Measurements from ENCODE around the gene ANO10. TPM values are rescaled to one million over a fixed set of nuclear protein-coding genes. Genes with fewer than 3 reads are reported as not detected.

Gene ANO10
- total and polyA plus RNA-seq, 7 donors, result 9.0 to 30.5 (median 16.8) TPM

- TF ChIP-seq POLR2A (IDR thresholded peaks at IDR 0.05) (no peak), POLR2AphosphoS5 (IDR thresholded peaks at IDR 0.05) (no peak), CTCF (IDR thresholded peaks at IDR 0.05) (no peak), EP300 (IDR thresholded peaks at IDR 0.05) (no peak)
- H3K9me3 ChIP-seq, result no peaks in the 10 kb centered on the region
- no peaks in the 10 kb centered on the region for H3K36me3 ChIP-seq
- DNase-seq, result no peak
- intact Hi-C loops (cut with DNase I), result no loop called here
- no peaks in the 10 kb centered on the region for H3K27me3 ChIP-seq
- H3K27ac ChIP-seq, result no peak overlapping the region
- peaks cover 0 to 18% (median 7%) of the 10 kb centered on the region in 4 donors for H3K4me1 ChIP-seq
- WGBS, 2 donors, result 75 to 76% methylated on average over 3 of the region's 3 CpGs
- no peak overlapping the region for H3K4me3 ChIP-seq
These were observed 211.2 kb downstream of the ANO10 start for GRCh38 chr3:43410592-43410991.

GRCh38 chr3:43409506-43409905 is 212.3 kb downstream of the ANO10 start:
- H3K36me3 ChIP-seq, result no peaks in the 10 kb centered on the region
- intact Hi-C loops (cut with DNase I), result no loop called here
- no peak overlapping the region for H3K4me3 ChIP-seq
- no peaks in the 10 kb centered on the region for H3K9me3 ChIP-seq
- H3K27ac ChIP-seq, result no peak overlapping the region
- peaks cover 0 to 18% (median 7%) of the 10 kb centered on the region in 4 donors for H3K4me1 ChIP-seq
- no peak for DNase-seq
- WGBS, 2 donors, result 91 to 94% methylated on average over 4 of the region's 4 CpGs
- no peaks in the 10 kb centered on the region for H3K27me3 ChIP-seq
- TF ChIP-seq CTCF (IDR thresholded peaks at IDR 0.05), result no peak
- no peak for TF ChIP-seq POLR2A (IDR thresholded peaks at IDR 0.05)

GRCh38 chr3:43406643-43407023 is 215.2 kb downstream of the ANO10 start:
- Histone ChIP-seq H3K9me3 (no peaks in the 10 kb centered on the region), H3K36me3 (no peaks in the 10 kb centered on the region), H3K27ac (no peak overlapping the region), H3K4me3 (no peak overlapping the region), H3K27me3 (no peaks in the 10 kb centered on the region), H3K4me1 (peaks cover 0 to 14% (median 4%) of the 10 kb centered on the region in 4 donors)
- DNase-seq, result no peak
- WGBS, 2 donors, result 92 to 96% methylated on average over 4 of the region's 4 CpGs
- intact Hi-C loops (cut with DNase I), result no loop called here
- TF ChIP-seq CTCF (IDR thresholded peaks at IDR 0.05) (no peak), EP300 (IDR thresholded peaks at IDR 0.05) (no peak), POLR2A (IDR thresholded peaks at IDR 0.05) (no peak), POLR2AphosphoS5 (IDR thresholded peaks at IDR 0.05) (no peak)

GRCh38 chr3:43405888-43406642 is 215.7 kb downstream of the ANO10 start:
- no peak overlapping the region for H3K27ac ChIP-seq
- 64 to 92% methylated on average over 11 of the region's 11 CpGs for WGBS, 2 donors
- no peak for DNase-seq
- no peaks in the 10 kb centered on the region for H3K36me3 ChIP-seq
- H3K4me1 ChIP-seq, result peaks cover 0 to 8% (median 4%) of the 10 kb centered on the region in 4 donors
- no peaks in the 10 kb centered on the region for H3K27me3 ChIP-seq
- H3K4me3 ChIP-seq, result no peak overlapping the region
- intact Hi-C loops (cut with DNase I), result no loop called here
- no peaks in the 10 kb centered on the region for H3K9me3 ChIP-seq
- no peak for TF ChIP-seq CTCF (IDR thresholded peaks at IDR 0.05)
- TF ChIP-seq POLR2A (IDR thresholded peaks at IDR 0.05), result no peak
- TF ChIP-seq POLR2AphosphoS5 (IDR thresholded peaks at IDR 0.05), result peak in 1 of 4 donors; percentile 12
- no peak for TF ChIP-seq EP300 (IDR thresholded peaks at IDR 0.05)
